GM12878 (cell line): ENCODE data around the gene TMCC3. TPM values are rescaled to one million over a fixed set of nuclear protein-coding genes. Genes with fewer than 3 reads are reported as not detected.

Experiments
- ATAC-seq: fragments of 200-7000 bp; cut with Tn5 transposase; 3 replicates; pipeline ENCODE4 v1.9.1; 2020; ENCODE audit warnings: mild to moderate bottlenecking, moderate library complexity
- BruUV-seq: library from RNA; stranded (reverse); fragments of 400-500 nt; replicated peaks from 2 replicates; lab custom pipeline; 2021; lab: Mats Ljungman, UMichigan
- CTCF ChIA-PET: fragments of 300-600 bp; sonication (Branson Sonifier 250); formaldehyde crosslinking; extraction: SDS; loops from one replicate; lab custom pipeline; 2021; ENCODE audit warnings: inconsistent platforms; lab: Yijun Ruan, JAX
- POLR2A ChIA-PET: fragments of 350-600 bp; formaldehyde crosslinking; extraction: SDS; loops from one replicate; lab custom pipeline; 2021; ENCODE audit warnings: inconsistent platforms; lab: Charles Lee
- RAD21 ChIA-PET: fragments of 300-600 bp; sonication (Branson Sonifier 250); formaldehyde crosslinking; loops from one replicate; lab custom pipeline; 2023; ENCODE audit warnings: antibody characterized with exemption; ENCODE audit not compliant: unreplicated experiment; lab: Charles Lee
- SMC1A ChIA-PET: fragments of 300-600 bp; sonication (Branson Sonifier 250); formaldehyde crosslinking; loops from one replicate; lab custom pipeline; 2023; ENCODE audit not compliant: unreplicated experiment, uncharacterized antibody; lab: Charles Lee
- DNase-seq: peaks from one replicate; pipeline ENCODE4 v3.0.0-alpha.2; 2011; ENCODE audit warnings: low read depth, low spot score
- FAIRE-seq: peaks from 3 replicates; lab custom pipeline; 2011; peaks lifted over from hg19 to GRCh38; lab: Jason Lieb, UNC
- H2AFZ ChIP-seq: 2 replicates; pipeline ENCODE4 v1.6.0; 2011; ENCODE audit warnings: low read depth, low read length, control low read depth; ENCODE audit not compliant: control insufficient read depth
- H3K27ac ChIP-seq: 2 replicates; pipeline ENCODE4 v1.5.1; 2011; ENCODE audit warnings: control low read depth; ENCODE audit not compliant: control insufficient read depth, insufficient read depth
- H3K27me3 ChIP-seq, 2 experiments: replicated peaks in 1 of 2; 2 replicates each; pipeline versions ENCODE4 v1.6.0 to v1.6.1; 2011; ENCODE audit warnings: low read length in 1 of 2; ENCODE audit not compliant: control insufficient read depth in 2 of 2, insufficient read depth in 2 of 2
- H3K36me3 ChIP-seq, 2 experiments: 2 replicates each; pipeline ENCODE4 v1.5.1; 2011; ENCODE audit warnings: low read length in 1 of 2; ENCODE audit not compliant: control insufficient read depth in 2 of 2, insufficient read depth in 2 of 2
- H3K4me1 ChIP-seq: 2 replicates; pipeline ENCODE4 v1.6.1; 2011; ENCODE audit warnings: mild to moderate bottlenecking, low read length, moderate library complexity, mixed read lengths; ENCODE audit not compliant: control insufficient read depth, insufficient read depth
- H3K4me2 ChIP-seq: 2 replicates; pipeline ENCODE4 v1.6.0; 2011; ENCODE audit warnings: control low read depth; ENCODE audit not compliant: control insufficient read depth, insufficient read depth
- H3K4me3 ChIP-seq: fragments of 200-600 bp; sonication (generic); 2 replicates; pipeline ENCODE4 v1.5.1; 2016
- H3K79me2 ChIP-seq: 2 replicates; pipeline ENCODE4 v1.6.0; 2011; ENCODE audit warnings: low read length; ENCODE audit not compliant: control insufficient read depth, insufficient read depth
- H3K9ac ChIP-seq: 2 replicates; pipeline ENCODE4 v1.8.0; 2011; ENCODE audit warnings: low read length, control low read depth, mixed read lengths; ENCODE audit not compliant: control insufficient read depth, insufficient read depth
- H3K9me3 ChIP-seq: replicated peaks from 3 replicates; pipeline ENCODE4 v1.5.1; 2011; ENCODE audit warnings: mild to moderate bottlenecking, low read length; ENCODE audit not compliant: control insufficient read depth, insufficient read depth
- H4K20me1 ChIP-seq: 2 replicates; pipeline ENCODE4 v1.6.0; 2011; ENCODE audit not compliant: control insufficient read depth, insufficient read depth
- CBFB ChIP-seq: IDR thresholded peaks from 2 replicates; pipeline ENCODE4 v1.6.1; 2016; ENCODE audit warnings: antibody characterized with exemption, low read depth
- CHD2 ChIP-seq: IDR thresholded peaks from 2 replicates; pipeline ENCODE4 v1.6.1; 2011; ENCODE audit warnings: low read depth, low read length, improper control_type of control experiment, borderline replicate concordance
- ESRRA ChIP-seq: IDR thresholded peaks from 2 replicates; pipeline ENCODE4 v1.6.1; 2012; ENCODE audit warnings: mild to moderate bottlenecking, low read length, improper control_type of control experiment
- ETV6 ChIP-seq, 2 experiments: fragments of 450-650 bp in 1 of 2; IDR thresholded peaks in 1 of 2; conservative IDR thresholded peaks in 1 of 2; 2 replicates each; pipeline ENCODE4 v1.6.1; 2014; ENCODE audit warnings: antibody characterized with exemption in 1 of 2, borderline replicate concordance in 1 of 2, low read depth in 1 of 2, mild to moderate bottlenecking in 1 of 2, moderate library complexity in 1 of 2
- IKZF1 ChIP-seq: fragments of 450-650 bp; conservative IDR thresholded peaks from 2 replicates; pipeline ENCODE4 v1.6.1; 2017; ENCODE audit warnings: antibody characterized with exemption, mild to moderate bottlenecking
- NFYA ChIP-seq: IDR thresholded peaks from 2 replicates; pipeline ENCODE4 v1.6.1; 2011; ENCODE audit warnings: low read depth, mild to moderate bottlenecking, low read length, improper control_type of control experiment, borderline replicate concordance
- NFYB ChIP-seq: IDR thresholded peaks from 2 replicates; pipeline ENCODE4 v1.6.1; 2011; ENCODE audit warnings: low read depth, mild to moderate bottlenecking, low read length, improper control_type of control experiment, moderate library complexity; ENCODE audit not compliant: insufficient read depth
- REST ChIP-seq: IDR thresholded peaks from 2 replicates; pipeline ENCODE4 v1.6.1; 2012; ENCODE audit warnings: mild to moderate bottlenecking, low read depth, low read length
- RUNX3 ChIP-seq: IDR thresholded peaks from 2 replicates; pipeline ENCODE4 v1.6.1; 2012; ENCODE audit warnings: low read length, inconsistent platforms
- TCF12 ChIP-seq: IDR thresholded peaks from 2 replicates; pipeline ENCODE4 v1.6.1; 2011; ENCODE audit warnings: low read depth, mild to moderate bottlenecking, low read length
- ZNF207 ChIP-seq: fragments of 450-650 bp; IDR thresholded peaks from 2 replicates; pipeline ENCODE4 v1.6.1; 2014; ENCODE audit warnings: antibody characterized with exemption, mild to moderate bottlenecking, borderline replicate concordance
- WGBS: methylation state at CpG from one replicate; pipeline ENCODE4 v1.1.6; 2016; ENCODE audit warnings: low lambda C conversion rate; ENCODE audit not compliant: insufficient replicate concordance, insufficient coverage; ENCODE audit errors: missing lambda C conversion rate; 5-methylcytosine and 5-hydroxymethylcytosine counted together
- in situ Hi-C: fragments of 300-500 bp; cut with MboI; formaldehyde crosslinking; loops from 9 replicates; pipeline ENCODE4 v1.14.3; 2018; ENCODE audit warnings: mixed read lengths
- intact Hi-C: fragments of 100-400 bp; cut with micrococcal nuclease; formaldehyde crosslinking; loops from one replicate; pipeline ENCODE4 v1.14.2; 2022; ENCODE audit not compliant: unreplicated experiment
- polyA plus RNA-seq, 11 experiments: library from polyadenylated mRNA; depleted of rRNA in 4 of 11; unstranded in 6 of 11; stranded (reverse) in 5 of 11; fragments of >200 nt; fragmentation: Nextera tagmentation in 4 of 11; fragmentation: Illumina TruSeq in 1 of 11; extraction: Ambion mirVana in 4 of 11; extraction: Trizol in 1 of 11; gene quantifications; 1 replicate in 1 of 11; 2 replicates in 10 of 11; pipeline versions ENCODE4 v1.2.1 to v1.2.3, GENCODE V29; 2011 to 2016; ENCODE audit warnings: inconsistent platforms in 2 of 11, missing spikeins in 2 of 11, low read depth in 1 of 11
- total RNA-seq, 4 experiments: library from RNA; depleted of rRNA in 3 of 4; stranded (reverse); fragments of >200 nt in 3 of 4; fragmentation: Illumina TruSeq in 1 of 4; extraction: Trizol in 1 of 4; gene quantifications; 2 replicates each; pipeline versions ENCODE4 v1.2.1 to v1.2.3, GENCODE V29; 2013 to 2021

TMCC3 gene
- total and polyA plus RNA-seq, 10 of the 15 experiments (the other 5 are each of a cell fraction or from before 2014, with no cell fraction given) = 5.8 to 29.8 (median 12.6) TPM

- H2AFZ ChIP-seq = no peak overlapping the region
- no peak overlapping the region for H3K9ac ChIP-seq
- no peaks in the 10 kb centered on the region for H3K9me3 ChIP-seq
- in situ Hi-C loops = loop anchor here (5.0 kb wide), 2 partner anchors 208 to 398 kb away; no protein-coding TSS in a partner anchor
- FAIRE-seq = no peak
- 76% methylated on average over 14 of the region's 14 CpGs for WGBS
- RAD21 ChIA-PET = interaction anchor here (0.7 to 1.6 kb wide), 10 partner anchors 206 to 433 kb away, joined by 3 to 14 read pairs (median 3); no protein-coding TSS in a partner anchor
- no peak overlapping the region for H3K27ac ChIP-seq
- H4K20me1 ChIP-seq = no peaks in the 10 kb centered on the region
- no peak overlapping the region for H3K4me3 ChIP-seq
- no peaks in the 10 kb centered on the region; a peak in 1 of 4 replicates for H3K27me3 ChIP-seq
- no peaks in the 10 kb centered on the region for H3K4me1 ChIP-seq
- BruUV-seq = no TSS peak
- intact Hi-C loops = no loop called here
- no peak for DNase-seq
- no peak for ATAC-seq
- H3K4me2 ChIP-seq = no peak overlapping the region
- TF ChIP-seq CHD2 = no peak
- no peak for TF ChIP-seq TCF12
- TF ChIP-seq ESRRA = no peak
- TF ChIP-seq IKZF1 = no peak
- TF ChIP-seq ZNF207 = no peak
- no peak for TF ChIP-seq NFYA
- no peak for TF ChIP-seq CBFB
- no peak for TF ChIP-seq RUNX3
- TF ChIP-seq REST = no peak
- TF ChIP-seq ETV6 (conservative IDR thresholded peaks at IDR 0.05 in 1 of 2, IDR thresholded peaks at IDR 0.05 in 1 of 2; ENCODE audit: borderline replicate concordance in 1 of 2, low read depth in 1 of 2) = no peak
- no peak for TF ChIP-seq NFYB
- POLR2A ChIA-PET = no interaction called here
- CTCF ChIA-PET = interaction anchor here (0.6 to 2.9 kb wide), 14 partner anchors 10 to 1000 kb away, joined by 3 to 29 read pairs (median 4); no protein-coding TSS in a partner anchor
- SMC1A ChIA-PET = interaction anchor here (0.6 to 2.5 kb wide), 16 partner anchors 10 to 1033 kb away, joined by 3 to 23 read pairs (median 4); no protein-coding TSS in a partner anchor
- no peaks in the 10 kb centered on the region for H3K79me2 ChIP-seq
- no peaks in the 10 kb centered on the region for H3K36me3 ChIP-seq
These were observed 115.4 kb downstream of the TMCC3 start for GRCh38 chr12:94534774-94535509.
